ENCODE data around the gene QKI.

DNA sequence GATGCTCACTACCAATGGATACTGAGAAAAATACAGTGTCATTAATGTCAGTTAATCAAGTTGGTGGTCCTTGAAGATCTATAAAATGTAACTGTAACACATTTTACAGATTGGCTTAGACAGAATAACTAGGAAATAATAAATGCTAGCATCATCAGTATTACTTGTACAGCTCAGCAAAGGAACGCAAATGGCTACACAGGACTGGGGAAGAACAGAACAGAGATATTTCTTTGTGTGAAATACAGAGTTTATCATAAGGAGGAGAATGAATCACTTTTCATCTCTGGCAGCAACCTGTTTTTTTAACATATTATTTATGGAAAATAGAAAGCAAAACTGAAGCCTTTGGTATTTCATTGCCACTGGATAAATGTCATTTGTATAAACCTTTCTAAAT, 8.2 kb upstream of the QKI start:
- TF ChIP-seq, protein P1, sequence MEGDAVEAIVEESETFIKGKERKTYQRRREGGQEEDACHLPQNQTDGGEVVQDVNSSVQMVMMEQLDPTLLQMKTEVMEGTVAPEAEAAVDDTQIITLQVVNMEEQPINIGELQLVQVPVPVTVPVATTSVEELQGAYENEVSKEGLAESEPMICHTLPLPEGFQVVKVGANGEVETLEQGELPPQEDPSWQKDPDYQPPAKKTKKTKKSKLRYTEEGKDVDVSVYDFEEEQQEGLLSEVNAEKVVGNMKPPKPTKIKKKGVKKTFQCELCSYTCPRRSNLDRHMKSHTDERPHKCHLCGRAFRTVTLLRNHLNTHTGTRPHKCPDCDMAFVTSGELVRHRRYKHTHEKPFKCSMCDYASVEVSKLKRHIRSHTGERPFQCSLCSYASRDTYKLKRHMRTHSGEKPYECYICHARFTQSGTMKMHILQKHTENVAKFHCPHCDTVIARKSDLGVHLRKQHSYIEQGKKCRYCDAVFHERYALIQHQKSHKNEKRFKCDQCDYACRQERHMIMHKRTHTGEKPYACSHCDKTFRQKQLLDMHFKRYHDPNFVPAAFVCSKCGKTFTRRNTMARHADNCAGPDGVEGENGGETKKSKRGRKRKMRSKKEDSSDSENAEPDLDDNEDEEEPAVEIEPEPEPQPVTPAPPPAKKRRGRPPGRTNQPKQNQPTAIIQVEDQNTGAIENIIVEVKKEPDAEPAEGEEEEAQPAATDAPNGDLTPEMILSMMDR (IDR thresholded peaks at IDR 0.05) = no peak
- TF ChIP-seq POLR2A (IDR thresholded peaks at IDR 0.05) = no peak
